ENCODE data around the gene APOBEC4. TPM values are rescaled to one million over a fixed set of nuclear protein-coding genes. Genes with fewer than 3 reads are reported as not detected.

APOBEC4 gene
- total RNA-seq, 2 donors from 2014 or later, result not detected

GRCh38 chr1:183602510-183602909 is 50.6 kb downstream of the APOBEC4 start:
- Histone ChIP-seq H3K36me3 (replicated peaks in 1 of 2; ENCODE audit: insufficient read depth in 1 of 2, low read depth in 2 of 2) (no peaks in the 10 kb centered on the region), H3K4me3 (no peak overlapping the region), H3K27ac (no peak overlapping the region), H3K9me3 (no peaks in the 10 kb centered on the region), H3K4me1 (peaks cover 4% of the 10 kb centered on the region), H3K27me3 (no peaks in the 10 kb centered on the region)
- WGBS, 2 donors, result 91 to 100% methylated on average over 1 of the region's 1 CpG
- ATAC-seq (no peak), DNase-seq (no peak)
- TF ChIP-seq CTCF (IDR thresholded peaks at IDR 0.05) (no peak), POLR2A (IDR thresholded peaks at IDR 0.05) (no peak)
- intact Hi-C loops (cut with DNase I), result no loop called here

GRCh38 chr1:183600634-183601033 is 52.5 kb downstream of the APOBEC4 start:
- DNase-seq (no peak), ATAC-seq (no peak)
- Histone ChIP-seq H3K4me3 (no peak overlapping the region), H3K36me3 (replicated peaks in 1 of 2; ENCODE audit: insufficient read depth in 1 of 2, low read depth in 2 of 2) (no peaks in the 10 kb centered on the region), H3K27me3 (no peaks in the 10 kb centered on the region), H3K27ac (no peak overlapping the region), H3K9me3 (no peaks in the 10 kb centered on the region), H3K4me1 (no peaks in the 10 kb centered on the region)
- WGBS, 2 donors, result 70 to 93% methylated on average over 3 of the region's 3 CpGs
- TF ChIP-seq POLR2A (IDR thresholded peaks at IDR 0.05), result no peak
- TF ChIP-seq CTCF (IDR thresholded peaks at IDR 0.05), result no peak
- intact Hi-C loops (cut with DNase I), result no loop called here

GRCh38 chr1:183600136-183600535 is 53.0 kb downstream of the APOBEC4 start:
- intact Hi-C loops (cut with DNase I), result no loop called here
- H3K36me3 ChIP-seq (replicated peaks in 1 of 2; ENCODE audit: insufficient read depth in 1 of 2, low read depth in 2 of 2), result no peaks in the 10 kb centered on the region
- TF ChIP-seq CTCF (IDR thresholded peaks at IDR 0.05), result no peak
- no peak for TF ChIP-seq POLR2A (IDR thresholded peaks at IDR 0.05)
- H3K27me3 ChIP-seq, result no peaks in the 10 kb centered on the region
- H3K9me3 ChIP-seq, result no peaks in the 10 kb centered on the region
- H3K4me3 ChIP-seq, result no peak overlapping the region
- no peaks in the 10 kb centered on the region for H3K4me1 ChIP-seq
- WGBS, 2 donors, result 79 to 82% methylated on average over 3 of the region's 3 CpGs
- no peak overlapping the region for H3K27ac ChIP-seq
- no peak for ATAC-seq
- peak in 1 of 4 donors; percentile 47 for DNase-seq

- H3K4me3 ChIP-seq, result no peak overlapping the region
- intact Hi-C loops (cut with DNase I), result no loop called here
- ATAC-seq (no peak), DNase-seq (no peak)
- WGBS, 2 donors, result 48 to 53% methylated on average over 2 of the region's 2 CpGs
- TF ChIP-seq CTCF (IDR thresholded peaks at IDR 0.05) (no peak), POLR2A (IDR thresholded peaks at IDR 0.05) (no peak)
- H3K4me1 ChIP-seq, result no peaks in the 10 kb centered on the region
- no peak overlapping the region for H3K27ac ChIP-seq
- no peaks in the 10 kb centered on the region for H3K9me3 ChIP-seq
- no peaks in the 10 kb centered on the region for H3K36me3 ChIP-seq (replicated peaks in 1 of 2; ENCODE audit: insufficient read depth in 1 of 2, low read depth in 2 of 2)
- H3K27me3 ChIP-seq, result no peaks in the 10 kb centered on the region
Observed at GRCh38 chr1:183598386-183598785, 54.7 kb downstream of the APOBEC4 start.

- DNase-seq (no peak), ATAC-seq (no peak)
- H3K36me3 ChIP-seq (replicated peaks in 1 of 2; ENCODE audit: insufficient read depth in 1 of 2, low read depth in 2 of 2), result no peaks in the 10 kb centered on the region
- WGBS, 2 donors, result 78 to 83% methylated on average over 5 of the region's 5 CpGs
- no peaks in the 10 kb centered on the region for H3K27me3 ChIP-seq
- H3K27ac ChIP-seq, result no peak overlapping the region
- no peak overlapping the region for H3K4me3 ChIP-seq
- no peaks in the 10 kb centered on the region for H3K4me1 ChIP-seq
- TF ChIP-seq CTCF (IDR thresholded peaks at IDR 0.05) (no peak), POLR2A (IDR thresholded peaks at IDR 0.05) (no peak)
- intact Hi-C loops (cut with DNase I), result no loop called here
- H3K9me3 ChIP-seq, result no peaks in the 10 kb centered on the region
Observed at GRCh38 chr1:183597656-183598347, 55.3 kb downstream of the APOBEC4 start.

All from body of pancreas (tissue), 4 donors.